ENCODE results near the gene SACS.

The SACS gene

GRCh38 chr13:23433171-23434153, at the start of gene SACS:
Gene SACS (minus strand): TSS chr13:23433702. CDS start chr13:23411239, 22,463 bp downstream.
- no peak for DNase-seq (ENCODE audit: low read depth)

GRCh38 chr13:23480324-23480723, 46.8 kb upstream of the SACS start:
- DNase-seq (ENCODE audit: low read depth), result no peak

- DNase-seq (ENCODE audit: low read depth), result no peak
These were observed 43.6 kb upstream of the SACS start for GRCh38 chr13:23477101-23477500.

GRCh38 chr13:23473221-23473620, 39.7 kb upstream of the SACS start:
- DNase-seq (ENCODE audit: low read depth), result no peak

- DNase-seq (ENCODE audit: low read depth), result no peak
These were observed 38.7 kb upstream of the SACS start for GRCh38 chr13:23472189-23472588.

GRCh38 chr13:23470790-23471614, 37.5 kb upstream of the SACS start:
- DNase-seq (ENCODE audit: low read depth), result no peak

- no peak for DNase-seq (ENCODE audit: low read depth)
These were observed 36.5 kb upstream of the SACS start for GRCh38 chr13:23469951-23470421.

- DNase-seq (ENCODE audit: low read depth), result no peak
These were observed 35.3 kb upstream of the SACS start for GRCh38 chr13:23468811-23469210.

GRCh38 chr13:23467932-23468278, 34.4 kb upstream of the SACS start:
- DNase-seq (ENCODE audit: low read depth), result no peak

GRCh38 chr13:23467048-23467931, 33.8 kb upstream of the SACS start:
- DNase-seq (ENCODE audit: low read depth), result no peak

- peak; percentile 54 for DNase-seq (ENCODE audit: low read depth)
These were observed 32.9 kb upstream of the SACS start for GRCh38 chr13:23466144-23467002.

- no peak for DNase-seq (ENCODE audit: low read depth)
These were observed 30.2 kb upstream of the SACS start for GRCh38 chr13:23463661-23464060.

- DNase-seq (ENCODE audit: low read depth), result no peak
These were observed 29.5 kb upstream of the SACS start for GRCh38 chr13:23462815-23463559.

- DNase-seq (ENCODE audit: low read depth), result no peak
These were observed 28.0 kb upstream of the SACS start for GRCh38 chr13:23461544-23461943.

- DNase-seq (ENCODE audit: low read depth), result no peak
These were observed 27.4 kb upstream of the SACS start for GRCh38 chr13:23460921-23461320.

GRCh38 chr13:23460309-23460708, 26.8 kb upstream of the SACS start:
- no peak for DNase-seq (ENCODE audit: low read depth)

GRCh38 chr13:23458989-23459388, 25.5 kb upstream of the SACS start:
- no peak for DNase-seq (ENCODE audit: low read depth)

GRCh38 chr13:23456437-23457210, 23.1 kb upstream of the SACS start:
- DNase-seq (ENCODE audit: low read depth), result no peak

Data from activated T-cell treated with anti-CD3 and anti-CD28 coated beads for 48 hours (primary cell).